HEK293 (cell line): ENCODE measurements around the gene RPUSD2.

Source experiments
- CTCF ChIP-seq: fragments of 450-650 bp; formaldehyde crosslinking; IDR thresholded peaks from 2 replicates; pipeline ENCODE4 v1.5.1; 2016; ENCODE audit warnings: missing biosample characterization, missing genetic modification characterization
- KLF7 ChIP-seq: fragments of 450-650 bp; formaldehyde crosslinking; IDR thresholded peaks from 2 replicates; pipeline ENCODE4 v1.5.1; 2016; ENCODE audit warnings: missing biosample characterization, missing genetic modification characterization, borderline replicate concordance
- YY1 ChIP-seq: fragments of 450-650 bp; formaldehyde crosslinking; IDR thresholded peaks from 2 replicates; pipeline ENCODE4 v1.5.1; 2018; ENCODE audit warnings: missing biosample characterization, missing genetic modification characterization
- ZBTB8A ChIP-seq: fragments of 450-650 bp; formaldehyde crosslinking; IDR thresholded peaks from 2 replicates; pipeline ENCODE4 v1.5.1; 2016; ENCODE audit warnings: missing biosample characterization, missing genetic modification characterization
- ZFHX2 ChIP-seq: fragments of 450-650 bp; formaldehyde crosslinking; conservative IDR thresholded peaks from 2 replicates; pipeline ENCODE4 v1.5.1; 2016; ENCODE audit warnings: missing biosample characterization, missing genetic modification characterization
- ZNF426 ChIP-seq: fragments of 450-650 bp; formaldehyde crosslinking; IDR thresholded peaks from 2 replicates; pipeline ENCODE4 v1.5.1; 2017; ENCODE audit warnings: missing biosample characterization, missing genetic modification characterization, mild to moderate bottlenecking, inconsistent platforms, moderate library complexity
- ZNF580 ChIP-seq: fragments of 450-650 bp; formaldehyde crosslinking; IDR thresholded peaks from 2 replicates; pipeline ENCODE4 v1.5.1; 2016; ENCODE audit warnings: missing biosample characterization, missing genetic modification characterization
- ZNF626 ChIP-seq: fragments of 450-650 bp; sonication (Bioruptor Pico); formaldehyde crosslinking; IDR thresholded peaks from 2 replicates; pipeline ENCODE4 v1.5.1; 2018; ENCODE audit warnings: missing biosample characterization, missing genetic modification characterization, inconsistent platforms
- ZNF664 ChIP-seq: fragments of 450-650 bp; formaldehyde crosslinking; IDR thresholded peaks from 2 replicates; pipeline ENCODE4 v1.5.1; 2016; ENCODE audit warnings: missing biosample characterization, missing genetic modification characterization
- ZNF76 ChIP-seq: fragments of 450-650 bp; formaldehyde crosslinking; IDR thresholded peaks from 2 replicates; pipeline ENCODE4; 2016; ENCODE audit warnings: low read depth, missing biosample characterization, missing genetic modification characterization, borderline replicate concordance
- ZNF776 ChIP-seq: fragments of 450-650 bp; formaldehyde crosslinking; IDR thresholded peaks from 2 replicates; pipeline ENCODE4 v1.5.0; 2017; ENCODE audit warnings: missing biosample characterization, missing genetic modification characterization, borderline replicate concordance
- TF ChIP-seq, protein P1 (sequence below): sonication (generic); formaldehyde crosslinking; IDR thresholded peaks from 2 replicates; pipeline ENCODE4 v1.8.1; 2022; ENCODE audit warnings: mild to moderate bottlenecking, moderate library complexity, missing genetic modification reagents
- TF ChIP-seq, protein P2 (sequence below): fragments of 450-650 bp; formaldehyde crosslinking; IDR thresholded peaks from 2 replicates; pipeline ENCODE4 v1.5.1; 2016; ENCODE audit warnings: missing biosample characterization, missing genetic modification characterization

DNA sequence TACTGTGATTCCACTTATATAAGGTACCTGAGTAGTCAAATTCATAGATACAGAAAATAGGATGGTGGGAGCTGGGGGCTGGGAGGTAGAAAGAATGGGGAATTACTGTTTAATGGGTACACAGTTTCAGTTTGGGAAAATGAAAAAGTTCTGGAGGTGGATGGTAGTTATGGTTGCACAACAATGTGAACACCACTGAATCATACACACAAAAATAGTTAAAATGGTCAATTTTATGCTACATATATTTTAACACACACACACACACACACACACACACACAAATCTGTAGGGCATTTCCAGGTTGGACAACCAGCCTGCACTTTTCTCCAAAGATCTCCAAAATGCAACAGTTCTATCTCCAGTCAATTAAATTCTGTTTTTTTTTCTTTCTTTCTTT is 5.7 kb upstream of the RPUSD2 start:
- no peak for TF ChIP-seq ZNF776 (tag by site-specific recombination)
- TF ChIP-seq KLF7 (tag by site-specific recombination) = no peak
- TF ChIP-seq, protein P1, sequence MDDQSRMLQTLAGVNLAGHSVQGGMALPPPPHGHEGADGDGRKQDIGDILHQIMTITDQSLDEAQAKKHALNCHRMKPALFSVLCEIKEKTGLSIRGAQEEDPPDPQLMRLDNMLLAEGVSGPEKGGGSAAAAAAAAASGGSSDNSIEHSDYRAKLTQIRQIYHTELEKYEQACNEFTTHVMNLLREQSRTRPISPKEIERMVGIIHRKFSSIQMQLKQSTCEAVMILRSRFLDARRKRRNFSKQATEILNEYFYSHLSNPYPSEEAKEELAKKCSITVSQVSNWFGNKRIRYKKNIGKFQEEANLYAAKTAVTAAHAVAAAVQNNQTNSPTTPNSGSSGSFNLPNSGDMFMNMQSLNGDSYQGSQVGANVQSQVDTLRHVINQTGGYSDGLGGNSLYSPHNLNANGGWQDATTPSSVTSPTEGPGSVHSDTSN (CRISPR knock-in tag) = no peak
- TF ChIP-seq ZFHX2 (tag by site-specific recombination) = no peak
- TF ChIP-seq ZNF664 (tag by site-specific recombination) = no peak
- no peak for TF ChIP-seq ZNF76 (tag by site-specific recombination)
- no peak for TF ChIP-seq ZNF626 (tag by site-specific recombination)
- no peak for TF ChIP-seq YY1 (tag by site-specific recombination)
- no peak for TF ChIP-seq ZNF580 (tag by site-specific recombination)
- TF ChIP-seq ZBTB8A (tag by site-specific recombination) = no peak
- TF ChIP-seq, protein P2, sequence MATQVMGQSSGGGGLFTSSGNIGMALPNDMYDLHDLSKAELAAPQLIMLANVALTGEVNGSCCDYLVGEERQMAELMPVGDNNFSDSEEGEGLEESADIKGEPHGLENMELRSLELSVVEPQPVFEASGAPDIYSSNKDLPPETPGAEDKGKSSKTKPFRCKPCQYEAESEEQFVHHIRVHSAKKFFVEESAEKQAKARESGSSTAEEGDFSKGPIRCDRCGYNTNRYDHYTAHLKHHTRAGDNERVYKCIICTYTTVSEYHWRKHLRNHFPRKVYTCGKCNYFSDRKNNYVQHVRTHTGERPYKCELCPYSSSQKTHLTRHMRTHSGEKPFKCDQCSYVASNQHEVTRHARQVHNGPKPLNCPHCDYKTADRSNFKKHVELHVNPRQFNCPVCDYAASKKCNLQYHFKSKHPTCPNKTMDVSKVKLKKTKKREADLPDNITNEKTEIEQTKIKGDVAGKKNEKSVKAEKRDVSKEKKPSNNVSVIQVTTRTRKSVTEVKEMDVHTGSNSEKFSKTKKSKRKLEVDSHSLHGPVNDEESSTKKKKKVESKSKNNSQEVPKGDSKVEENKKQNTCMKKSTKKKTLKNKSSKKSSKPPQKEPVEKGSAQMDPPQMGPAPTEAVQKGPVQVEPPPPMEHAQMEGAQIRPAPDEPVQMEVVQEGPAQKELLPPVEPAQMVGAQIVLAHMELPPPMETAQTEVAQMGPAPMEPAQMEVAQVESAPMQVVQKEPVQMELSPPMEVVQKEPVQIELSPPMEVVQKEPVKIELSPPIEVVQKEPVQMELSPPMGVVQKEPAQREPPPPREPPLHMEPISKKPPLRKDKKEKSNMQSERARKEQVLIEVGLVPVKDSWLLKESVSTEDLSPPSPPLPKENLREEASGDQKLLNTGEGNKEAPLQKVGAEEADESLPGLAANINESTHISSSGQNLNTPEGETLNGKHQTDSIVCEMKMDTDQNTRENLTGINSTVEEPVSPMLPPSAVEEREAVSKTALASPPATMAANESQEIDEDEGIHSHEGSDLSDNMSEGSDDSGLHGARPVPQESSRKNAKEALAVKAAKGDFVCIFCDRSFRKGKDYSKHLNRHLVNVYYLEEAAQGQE = no peak
- no peak for TF ChIP-seq CTCF
- no peak for TF ChIP-seq ZNF426 (tag by site-specific recombination)
